ENCODE data around the gene CPAMD8. TPM values are rescaled to one million over a fixed set of nuclear protein-coding genes. Genes with fewer than 3 reads are reported as not detected.

Gene CPAMD8
- total and polyA plus RNA-seq, 5 donors from 2014 or later = 0.03 to 2.3 (median 0.36) TPM; not detected in 1

- peak overlapping the region in 1 of 3 donors; percentile 69 for H3K27ac Mint-ChIP-seq
- H3K4me1 Mint-ChIP-seq = peaks cover 0 to 2% (median under 1%) of the 10 kb centered on the region in 4 donors
- ATAC-seq (ENCODE audit: low read depth in 2 of 2) = no peak
- no peak for DNase-seq
- no peaks in the 10 kb centered on the region for H3K27me3 Mint-ChIP-seq
- no peaks in the 10 kb centered on the region for H3K27me3 ChIP-seq (ENCODE audit: control insufficient read depth, insufficient read depth, low read length)
- no peak overlapping the region for H3K27ac ChIP-seq (ENCODE audit: insufficient read depth, low read length, poor library complexity, severe bottlenecking)
- no peaks in the 10 kb centered on the region for H3K4me1 ChIP-seq (ENCODE audit: control insufficient read depth, insufficient read depth, low read length, poor library complexity, severe bottlenecking)
- peaks cover 33% of the 10 kb centered on the region for H3K36me3 Mint-ChIP-seq
- no peaks in the 10 kb centered on the region for H3K9me3 ChIP-seq (ENCODE audit: control insufficient read depth in 2 of 2, low read length in 2 of 2)
- no peak overlapping the region for H3K4me3 ChIP-seq (ENCODE audit: low read depth, low read length)
- no peaks in the 10 kb centered on the region for H3K9me3 Mint-ChIP-seq
- no peak overlapping the region for H3K4me3 Mint-ChIP-seq
- H3K36me3 ChIP-seq (ENCODE audit: control insufficient read depth, insufficient read depth, low read length) = peaks cover 51% of the 10 kb centered on the region
Observed at GRCh38 chr19:16862826-16863415, 163.7 kb downstream of the CPAMD8 start.

GRCh38 chr19:16861834-16862233 is 164.8 kb downstream of the CPAMD8 start:
- DNase-seq (no peak), ATAC-seq (ENCODE audit: low read depth in 2 of 2) (no peak)
- Histone ChIP-seq H3K9me3 (ENCODE audit: control insufficient read depth in 2 of 2, low read length in 2 of 2) (no peaks in the 10 kb centered on the region), H3K4me3 (ENCODE audit: low read depth, low read length) (no peak overlapping the region), H3K27me3 (ENCODE audit: control insufficient read depth, insufficient read depth, low read length) (no peaks in the 10 kb centered on the region), H3K36me3 (ENCODE audit: control insufficient read depth, insufficient read depth, low read length) (peaks cover 41% of the 10 kb centered on the region), H3K27ac (ENCODE audit: insufficient read depth, low read length, poor library complexity, severe bottlenecking) (no peak overlapping the region), H3K4me1 (ENCODE audit: control insufficient read depth, insufficient read depth, low read length, poor library complexity, severe bottlenecking) (no peaks in the 10 kb centered on the region)
- H3K4me1 Mint-ChIP-seq = peaks cover 0 to 2% (median under 1%) of the 10 kb centered on the region in 4 donors
- H3K36me3 Mint-ChIP-seq = peaks cover 34% of the 10 kb centered on the region
- no peak overlapping the region for H3K4me3 Mint-ChIP-seq
- H3K27me3 Mint-ChIP-seq = no peaks in the 10 kb centered on the region
- H3K27ac Mint-ChIP-seq = no peak overlapping the region
- H3K9me3 Mint-ChIP-seq = no peaks in the 10 kb centered on the region

GRCh38 chr19:16861011-16861410 is 165.6 kb downstream of the CPAMD8 start:
- H3K9me3 Mint-ChIP-seq = no peaks in the 10 kb centered on the region
- peaks cover 34% of the 10 kb centered on the region for H3K36me3 Mint-ChIP-seq

GRCh38 chr19:16860118-16860517 is 166.5 kb downstream of the CPAMD8 start:
- DNase-seq (no peak), ATAC-seq (ENCODE audit: low read depth in 2 of 2) (no peak)
- Histone ChIP-seq H3K4me1 (ENCODE audit: control insufficient read depth, insufficient read depth, low read length, poor library complexity, severe bottlenecking) (no peaks in the 10 kb centered on the region), H3K36me3 (ENCODE audit: control insufficient read depth, insufficient read depth, low read length) (peaks cover 25% of the 10 kb centered on the region), H3K9me3 (ENCODE audit: control insufficient read depth in 2 of 2, low read length in 2 of 2) (no peaks in the 10 kb centered on the region), H3K4me3 (ENCODE audit: low read depth, low read length) (no peak overlapping the region), H3K27ac (ENCODE audit: insufficient read depth, low read length, poor library complexity, severe bottlenecking) (no peak overlapping the region), H3K27me3 (ENCODE audit: control insufficient read depth, insufficient read depth, low read length) (no peaks in the 10 kb centered on the region)
- Mint-ChIP-seq H3K36me3 (peaks cover 32% of the 10 kb centered on the region), H3K9me3 (no peaks in the 10 kb centered on the region), H3K27ac (no peak overlapping the region), H3K4me3 (no peak overlapping the region), H3K4me1 (peaks cover 0 to 2% (median under 1%) of the 10 kb centered on the region in 4 donors), H3K27me3 (no peaks in the 10 kb centered on the region)

More at GRCh38 chr19:16861011-16861410, 165.6 kb downstream of the CPAMD8 start:
- H3K9me3 ChIP-seq (ENCODE audit: control insufficient read depth in 2 of 2, low read length in 2 of 2) = no peaks in the 10 kb centered on the region
- no peak overlapping the region for H3K4me3 ChIP-seq (ENCODE audit: low read depth, low read length)
- DNase-seq (no peak), ATAC-seq (ENCODE audit: low read depth in 2 of 2) (no peak)
- Mint-ChIP-seq H3K27ac (no peak overlapping the region), H3K4me3 (no peak overlapping the region), H3K27me3 (no peaks in the 10 kb centered on the region), H3K4me1 (peaks cover 0 to 2% (median under 1%) of the 10 kb centered on the region in 4 donors)
- no peaks in the 10 kb centered on the region for H3K27me3 ChIP-seq (ENCODE audit: control insufficient read depth, insufficient read depth, low read length)
- H3K36me3 ChIP-seq (ENCODE audit: control insufficient read depth, insufficient read depth, low read length) = peaks cover 33% of the 10 kb centered on the region
- H3K27ac ChIP-seq (ENCODE audit: insufficient read depth, low read length, poor library complexity, severe bottlenecking) = no peak overlapping the region
- H3K4me1 ChIP-seq (ENCODE audit: control insufficient read depth, insufficient read depth, low read length, poor library complexity, severe bottlenecking) = no peaks in the 10 kb centered on the region

GRCh38 chr19:16859626-16860025 is 167.0 kb downstream of the CPAMD8 start:
- Histone ChIP-seq H3K9me3 (ENCODE audit: control insufficient read depth in 2 of 2, low read length in 2 of 2) (no peaks in the 10 kb centered on the region), H3K27me3 (ENCODE audit: control insufficient read depth, insufficient read depth, low read length) (no peaks in the 10 kb centered on the region), H3K36me3 (ENCODE audit: control insufficient read depth, insufficient read depth, low read length) (peaks cover 26% of the 10 kb centered on the region), H3K27ac (ENCODE audit: insufficient read depth, low read length, poor library complexity, severe bottlenecking) (no peak overlapping the region), H3K4me1 (ENCODE audit: control insufficient read depth, insufficient read depth, low read length, poor library complexity, severe bottlenecking) (no peaks in the 10 kb centered on the region), H3K4me3 (ENCODE audit: low read depth, low read length) (no peak overlapping the region)
- Mint-ChIP-seq H3K27ac (no peak overlapping the region), H3K36me3 (peaks cover 37% of the 10 kb centered on the region), H3K4me3 (no peak overlapping the region), H3K4me1 (peaks cover 0 to 2% (median under 1%) of the 10 kb centered on the region in 4 donors), H3K27me3 (no peaks in the 10 kb centered on the region), H3K9me3 (no peaks in the 10 kb centered on the region)
- no peak for ATAC-seq (ENCODE audit: low read depth in 2 of 2)
- DNase-seq = no peak

GRCh38 chr19:16856091-16856490 is 170.5 kb downstream of the CPAMD8 start:
- Mint-ChIP-seq H3K4me3 (no peak overlapping the region), H3K27me3 (no peaks in the 10 kb centered on the region), H3K9me3 (no peaks in the 10 kb centered on the region), H3K27ac (peak overlapping the region in 1 of 3 donors; percentile 75), H3K4me1 (peaks cover 0 to 1% (median 0%) of the 10 kb centered on the region in 4 donors), H3K36me3 (peaks cover 34% of the 10 kb centered on the region)
- Histone ChIP-seq H3K4me1 (ENCODE audit: control insufficient read depth, insufficient read depth, low read length, poor library complexity, severe bottlenecking) (no peaks in the 10 kb centered on the region), H3K9me3 (ENCODE audit: control insufficient read depth in 2 of 2, low read length in 2 of 2) (no peaks in the 10 kb centered on the region), H3K27ac (ENCODE audit: insufficient read depth, low read length, poor library complexity, severe bottlenecking) (no peak overlapping the region), H3K27me3 (ENCODE audit: control insufficient read depth, insufficient read depth, low read length) (no peaks in the 10 kb centered on the region), H3K4me3 (ENCODE audit: low read depth, low read length) (no peak overlapping the region), H3K36me3 (ENCODE audit: control insufficient read depth, insufficient read depth, low read length) (peaks cover 33% of the 10 kb centered on the region)
- DNase-seq = no peak
- ATAC-seq (ENCODE audit: low read depth in 2 of 2) = no peak

- no peaks in the 10 kb centered on the region for H3K9me3 Mint-ChIP-seq
- H3K4me3 ChIP-seq (ENCODE audit: low read depth, low read length) = no peak overlapping the region
- H3K27ac Mint-ChIP-seq = no peak overlapping the region
- H3K9me3 ChIP-seq (ENCODE audit: control insufficient read depth in 2 of 2, low read length in 2 of 2) = no peaks in the 10 kb centered on the region
- DNase-seq (no peak), ATAC-seq (ENCODE audit: low read depth in 2 of 2) (no peak)
- no peaks in the 10 kb centered on the region for H3K4me1 ChIP-seq (ENCODE audit: control insufficient read depth, insufficient read depth, low read length, poor library complexity, severe bottlenecking)
- no peak overlapping the region for H3K27ac ChIP-seq (ENCODE audit: insufficient read depth, low read length, poor library complexity, severe bottlenecking)
- H3K27me3 Mint-ChIP-seq = no peaks in the 10 kb centered on the region
- H3K4me3 Mint-ChIP-seq = no peak overlapping the region
- H3K36me3 ChIP-seq (ENCODE audit: control insufficient read depth, insufficient read depth, low read length) = peaks cover 53% of the 10 kb centered on the region
- H3K36me3 Mint-ChIP-seq = peaks cover 33% of the 10 kb centered on the region
- no peaks in the 10 kb centered on the region for H3K27me3 ChIP-seq (ENCODE audit: control insufficient read depth, insufficient read depth, low read length)
- H3K4me1 Mint-ChIP-seq = peaks cover 0 to under 1% (median 0%) of the 10 kb centered on the region in 4 donors
Observed at GRCh38 chr19:16853066-16853465, 173.5 kb downstream of the CPAMD8 start.

GRCh38 chr19:16851031-16851712 is 175.4 kb downstream of the CPAMD8 start:
- Histone ChIP-seq H3K4me3 (ENCODE audit: low read depth, low read length) (no peak overlapping the region), H3K27me3 (ENCODE audit: control insufficient read depth, insufficient read depth, low read length) (no peaks in the 10 kb centered on the region), H3K27ac (ENCODE audit: insufficient read depth, low read length, poor library complexity, severe bottlenecking) (no peak overlapping the region), H3K4me1 (ENCODE audit: control insufficient read depth, insufficient read depth, low read length, poor library complexity, severe bottlenecking) (no peaks in the 10 kb centered on the region), H3K9me3 (ENCODE audit: control insufficient read depth in 2 of 2, low read length in 2 of 2) (no peaks in the 10 kb centered on the region), H3K36me3 (ENCODE audit: control insufficient read depth, insufficient read depth, low read length) (peaks cover 71% of the 10 kb centered on the region)
- no peak overlapping the region for H3K4me3 Mint-ChIP-seq
- H3K27me3 Mint-ChIP-seq = no peaks in the 10 kb centered on the region
- no peak overlapping the region for H3K27ac Mint-ChIP-seq
- DNase-seq (no peak), ATAC-seq (ENCODE audit: low read depth in 2 of 2) (no peak)
- H3K4me1 Mint-ChIP-seq = no peaks in the 10 kb centered on the region
- H3K36me3 Mint-ChIP-seq = peaks cover 33% of the 10 kb centered on the region
- H3K9me3 Mint-ChIP-seq = no peaks in the 10 kb centered on the region
